K562 (cell line): Measurements from ENCODE around the gene LARP4B. TPM values are rescaled to one million over a fixed set of nuclear protein-coding genes. Genes with fewer than 3 reads are reported as not detected.

Source experiments
- ARNT ChIP-seq, 2 experiments: fragments of 450-650 bp; IDR thresholded peaks; 2 replicates each; pipeline ENCODE4 v1.6.1; 2016; ENCODE audit warnings: mild to moderate bottlenecking in 1 of 2
- CAMTA2 ChIP-seq: fragments of 250-450 bp; sonication (Bioruptor Pico); conservative IDR thresholded peaks from 2 replicates; pipeline ENCODE4 v1.5.1; 2022
- CC2D1A ChIP-seq: fragments of 450-650 bp; IDR thresholded peaks from 2 replicates; pipeline ENCODE4 v1.6.1; 2017; ENCODE audit warnings: mild to moderate bottlenecking
- GABPB1 ChIP-seq: sonication (generic); formaldehyde crosslinking; IDR thresholded peaks from 2 replicates; pipeline ENCODE4 v1.8.0; 2022; ENCODE audit warnings: mild to moderate bottlenecking, missing genetic modification reagents
- HNRNPK ChIP-seq: fragments of 200-400 bp; formaldehyde crosslinking; IDR thresholded peaks from one replicate; pipeline ENCODE4 v1.6.1; 2018; ENCODE audit warnings: mild to moderate bottlenecking, low read depth, low read length; ENCODE audit not compliant: poor library complexity, severe bottlenecking
- HNRNPL ChIP-seq: fragments of 200-400 bp; formaldehyde crosslinking; IDR thresholded peaks from 2 replicates; pipeline ENCODE4 v1.6.1; 2017; ENCODE audit warnings: low read depth, mild to moderate bottlenecking, low read length
- KHSRP ChIP-seq: fragments of 450-650 bp; IDR thresholded peaks from 2 replicates; pipeline ENCODE4 v1.6.1; 2017
- L3MBTL2 ChIP-seq: fragments of 450-650 bp; IDR thresholded peaks from 2 replicates; pipeline ENCODE4 v1.6.1; 2016; ENCODE audit warnings: mild to moderate bottlenecking, moderate library complexity
- POLR2A ChIP-seq: fragments of 450-650 bp; conservative IDR thresholded peaks from 2 replicates; pipeline ENCODE4 v1.6.1; 2016
- RBM15 ChIP-seq: fragments of 200-400 bp; formaldehyde crosslinking; IDR thresholded peaks from 2 replicates; pipeline ENCODE4 v1.6.1; 2018; ENCODE audit warnings: mild to moderate bottlenecking, low read length, moderate library complexity; ENCODE audit not compliant: insufficient read depth
- SAP30 ChIP-seq: fragments of 200-600 bp; sonication (generic); IDR thresholded peaks from 2 replicates; pipeline ENCODE4 v1.6.1; 2012; ENCODE audit warnings: borderline replicate concordance, low read depth, mild to moderate bottlenecking, moderate library complexity, low read length, control low read depth, inconsistent platforms; ENCODE audit not compliant: insufficient read depth, poor library complexity, severe bottlenecking
- SIN3B ChIP-seq: fragments of 450-650 bp; IDR thresholded peaks from 2 replicates; pipeline ENCODE4 v1.6.1; 2017; ENCODE audit warnings: low read depth, mild to moderate bottlenecking, moderate library complexity
- TEAD2 ChIP-seq: fragments of 450-650 bp; IDR thresholded peaks from 2 replicates; pipeline ENCODE4 v1.6.1; 2016; ENCODE audit warnings: missing genetic modification characterization, control low read depth, missing compliant biosample characterization
- XRCC4 ChIP-seq: IDR thresholded peaks from one replicate; pipeline ENCODE4 v1.6.1; 2011; ENCODE audit not compliant: insufficient read depth, insufficient read length; ENCODE audit errors: extremely low read depth
- ZNF224 ChIP-seq: sonication (generic); formaldehyde crosslinking; IDR thresholded peaks from 2 replicates; pipeline ENCODE4 v1.8.0; 2022; ENCODE audit warnings: mild to moderate bottlenecking, missing genetic modification reagents
- ZNF3 ChIP-seq: fragments of 250-450 bp; sonication (Bioruptor Pico); IDR thresholded peaks from 2 replicates; pipeline ENCODE4 v1.5.0; 2021; ENCODE audit warnings: mild to moderate bottlenecking, moderate library complexity
- ZNF586 ChIP-seq: fragments of 450-650 bp; formaldehyde crosslinking; conservative IDR thresholded peaks from 2 replicates; pipeline ENCODE4 v1.4.0; 2020; ENCODE audit warnings: mild to moderate bottlenecking, moderate library complexity
- polyA plus RNA-seq, 8 experiments: library from polyadenylated mRNA; depleted of rRNA in 4 of 8; stranded (reverse) in 5 of 8; unstranded in 3 of 8; fragments of >200 nt; fragmentation: Nextera tagmentation in 2 of 8; fragmentation: Illumina TruSeq in 1 of 8; extraction: Ambion mirVana in 2 of 8; extraction: Trizol in 1 of 8; gene quantifications; 2 replicates each; pipeline versions ENCODE4 v1.2.1 to v1.2.3, GENCODE V29; 2011 to 2014; ENCODE audit warnings: inconsistent platforms in 1 of 8, missing spikeins in 1 of 8
- total RNA-seq, 7 experiments: library from RNA; depleted of rRNA in 6 of 7; stranded (reverse); fragments of >200 nt in 6 of 7; fragmentation: Illumina TruSeq in 2 of 7; extraction: Trizol in 2 of 7; gene quantifications; 2 replicates each; pipeline versions ENCODE4 v1.2.1 to v1.2.3, GENCODE V29; 2011 to 2021; ENCODE audit warnings: low replicate concordance in 1 of 7
- TF ChIP-seq, protein P1 (sequence below): sonication (generic); formaldehyde crosslinking; IDR thresholded peaks from 2 replicates; pipeline ENCODE4 v1.8.0; 2022; ENCODE audit warnings: mild to moderate bottlenecking, low read depth, missing genetic modification reagents
- TF ChIP-seq, protein P2 (sequence below): fragments of 250-450 bp; sonication (Bioruptor Pico); IDR thresholded peaks from 2 replicates; pipeline ENCODE4 v1.9.0; 2021; ENCODE audit warnings: mild to moderate bottlenecking, inconsistent platforms
- TF ChIP-seq, protein P3 (sequence below): fragments of 450-650 bp; IDR thresholded peaks from 2 replicates; pipeline ENCODE4 v1.6.1; 2016; ENCODE audit warnings: low read depth, mild to moderate bottlenecking, moderate library complexity
- TF ChIP-seq, protein P4 (sequence below): fragments of 450-650 bp; IDR thresholded peaks from 2 replicates; pipeline ENCODE4 v1.6.1; 2016; ENCODE audit warnings: antibody characterized with exemption
- TF ChIP-seq, protein P5 (sequence below): sonication (generic); formaldehyde crosslinking; IDR thresholded peaks from 2 replicates; pipeline ENCODE4 v1.9.0; 2022; ENCODE audit warnings: mild to moderate bottlenecking, missing genetic modification reagents

The LARP4B gene
- total and polyA plus RNA-seq, 9 of the 15 experiments (the other 6 are each of a cell fraction or from before 2014, with no cell fraction given), result 11.8 to 130 (median 42.6) TPM

DNA sequence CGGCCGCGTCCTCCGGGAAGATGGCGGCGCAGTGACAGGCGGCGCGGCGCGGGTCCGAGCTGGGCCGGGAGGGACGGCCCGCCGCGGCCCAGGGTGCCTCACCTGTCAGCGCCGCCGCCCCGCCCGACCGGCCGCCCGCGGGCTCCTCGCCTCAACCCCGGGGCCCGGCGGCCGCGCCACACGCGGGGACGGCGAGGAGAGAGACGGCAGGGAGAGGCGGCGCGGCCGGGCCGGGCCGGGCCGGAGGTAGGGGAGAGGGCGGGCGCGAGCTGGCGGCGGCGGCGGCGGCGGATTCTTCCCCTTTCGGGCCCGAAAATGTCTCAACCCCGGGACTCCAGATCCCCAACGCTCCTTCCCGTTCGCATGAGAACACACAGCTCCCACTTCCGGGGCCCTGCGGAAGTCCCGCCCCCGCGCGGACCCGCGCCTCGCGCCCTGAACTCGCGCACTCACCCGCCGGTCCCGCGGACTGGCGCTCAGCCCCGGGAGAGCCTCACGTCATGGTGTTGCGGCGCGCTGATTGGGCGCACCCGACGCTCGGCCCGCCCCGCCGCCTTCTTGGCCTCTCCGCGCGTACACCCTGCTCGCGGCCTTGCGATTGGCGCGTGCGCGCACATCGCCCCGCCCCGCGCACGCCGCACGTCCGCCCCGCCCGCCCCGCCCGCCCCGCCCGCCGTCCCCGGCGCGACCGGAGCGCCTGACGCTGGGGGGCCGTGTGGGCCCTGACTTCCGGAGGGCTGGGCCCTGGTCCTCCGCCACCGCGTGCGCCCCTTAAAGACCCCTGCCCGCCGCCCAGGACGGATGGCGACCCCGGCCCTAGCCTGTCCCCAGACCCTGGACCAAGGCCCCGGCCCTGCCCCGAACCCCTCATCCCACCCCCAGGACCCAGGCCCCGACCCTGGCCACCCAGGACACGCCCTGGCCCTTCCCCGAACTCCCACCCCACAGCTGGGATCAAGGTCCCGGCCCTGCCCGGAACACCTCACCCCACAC is at the start of gene LARP4B (continued):
- TF ChIP-seq, protein P1, sequence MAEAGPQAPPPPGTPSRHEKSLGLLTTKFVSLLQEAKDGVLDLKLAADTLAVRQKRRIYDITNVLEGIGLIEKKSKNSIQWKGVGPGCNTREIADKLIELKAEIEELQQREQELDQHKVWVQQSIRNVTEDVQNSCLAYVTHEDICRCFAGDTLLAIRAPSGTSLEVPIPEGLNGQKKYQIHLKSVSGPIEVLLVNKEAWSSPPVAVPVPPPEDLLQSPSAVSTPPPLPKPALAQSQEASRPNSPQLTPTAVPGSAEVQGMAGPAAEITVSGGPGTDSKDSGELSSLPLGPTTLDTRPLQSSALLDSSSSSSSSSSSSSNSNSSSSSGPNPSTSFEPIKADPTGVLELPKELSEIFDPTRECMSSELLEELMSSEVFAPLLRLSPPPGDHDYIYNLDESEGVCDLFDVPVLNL (CRISPR knock-in tag), result no peak
- TF ChIP-seq, protein P2, sequence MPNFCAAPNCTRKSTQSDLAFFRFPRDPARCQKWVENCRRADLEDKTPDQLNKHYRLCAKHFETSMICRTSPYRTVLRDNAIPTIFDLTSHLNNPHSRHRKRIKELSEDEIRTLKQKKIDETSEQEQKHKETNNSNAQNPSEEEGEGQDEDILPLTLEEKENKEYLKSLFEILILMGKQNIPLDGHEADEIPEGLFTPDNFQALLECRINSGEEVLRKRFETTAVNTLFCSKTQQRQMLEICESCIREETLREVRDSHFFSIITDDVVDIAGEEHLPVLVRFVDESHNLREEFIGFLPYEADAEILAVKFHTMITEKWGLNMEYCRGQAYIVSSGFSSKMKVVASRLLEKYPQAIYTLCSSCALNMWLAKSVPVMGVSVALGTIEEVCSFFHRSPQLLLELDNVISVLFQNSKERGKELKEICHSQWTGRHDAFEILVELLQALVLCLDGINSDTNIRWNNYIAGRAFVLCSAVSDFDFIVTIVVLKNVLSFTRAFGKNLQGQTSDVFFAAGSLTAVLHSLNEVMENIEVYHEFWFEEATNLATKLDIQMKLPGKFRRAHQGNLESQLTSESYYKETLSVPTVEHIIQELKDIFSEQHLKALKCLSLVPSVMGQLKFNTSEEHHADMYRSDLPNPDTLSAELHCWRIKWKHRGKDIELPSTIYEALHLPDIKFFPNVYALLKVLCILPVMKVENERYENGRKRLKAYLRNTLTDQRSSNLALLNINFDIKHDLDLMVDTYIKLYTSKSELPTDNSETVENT, result no peak
- TF ChIP-seq, protein P3, sequence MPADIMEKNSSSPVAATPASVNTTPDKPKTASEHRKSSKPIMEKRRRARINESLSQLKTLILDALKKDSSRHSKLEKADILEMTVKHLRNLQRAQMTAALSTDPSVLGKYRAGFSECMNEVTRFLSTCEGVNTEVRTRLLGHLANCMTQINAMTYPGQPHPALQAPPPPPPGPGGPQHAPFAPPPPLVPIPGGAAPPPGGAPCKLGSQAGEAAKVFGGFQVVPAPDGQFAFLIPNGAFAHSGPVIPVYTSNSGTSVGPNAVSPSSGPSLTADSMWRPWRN, result no peak
- TF ChIP-seq ARNT (IDR thresholded peaks at IDR 0.05) (no peak), KHSRP (no peak), ZNF224 (no peak), HNRNPK (no peak), ZNF586 (CRISPR knock-in tag) (no peak), ZNF3 (CRISPR knock-in tag) (no peak), GABPB1 (CRISPR knock-in tag) (peak; percentile 87; the same call in 1 of the 2 replicates), SAP30 (no peak), SIN3B (peak; percentile 75), CAMTA2 (CRISPR knock-in tag) (no peak), RBM15 (no peak), POLR2A (peak; percentile 75), XRCC4 (no peak), L3MBTL2 (peak; percentile 75), CC2D1A (no peak), TEAD2 (tag) (no peak), HNRNPL (no peak)
- TF ChIP-seq, protein P4, sequence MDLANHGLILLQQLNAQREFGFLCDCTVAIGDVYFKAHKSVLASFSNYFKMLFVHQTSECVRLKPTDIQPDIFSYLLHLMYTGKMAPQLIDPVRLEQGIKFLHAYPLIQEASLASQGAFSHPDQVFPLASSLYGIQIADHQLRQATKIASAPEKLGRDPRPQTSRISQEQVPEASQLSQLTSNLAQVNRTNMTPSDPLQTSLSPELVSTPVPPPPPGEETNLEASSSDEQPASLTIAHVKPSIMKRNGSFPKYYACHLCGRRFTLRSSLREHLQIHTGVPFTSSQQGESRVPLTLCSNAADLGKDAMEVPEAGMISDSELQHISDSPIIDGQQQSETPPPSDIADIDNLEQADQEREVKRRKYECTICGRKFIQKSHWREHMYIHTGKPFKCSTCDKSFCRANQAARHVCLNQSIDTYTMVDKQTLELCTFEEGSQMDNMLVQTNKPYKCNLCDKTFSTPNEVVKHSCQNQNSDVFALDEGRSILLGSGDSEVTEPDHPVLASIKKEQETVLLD, result no peak
- TF ChIP-seq, protein P5, sequence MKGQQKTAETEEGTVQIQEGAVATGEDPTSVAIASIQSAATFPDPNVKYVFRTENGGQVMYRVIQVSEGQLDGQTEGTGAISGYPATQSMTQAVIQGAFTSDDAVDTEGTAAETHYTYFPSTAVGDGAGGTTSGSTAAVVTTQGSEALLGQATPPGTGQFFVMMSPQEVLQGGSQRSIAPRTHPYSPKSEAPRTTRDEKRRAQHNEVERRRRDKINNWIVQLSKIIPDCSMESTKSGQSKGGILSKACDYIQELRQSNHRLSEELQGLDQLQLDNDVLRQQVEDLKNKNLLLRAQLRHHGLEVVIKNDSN (CRISPR knock-in tag), result no peak
